Measurements from ENCODE around the gene PCDHA4. TPM values are rescaled to one million over a fixed set of nuclear protein-coding genes. Genes with fewer than 3 reads are reported as not detected.
A peak's percentile ranks its signal among the peaks of the same experiment; 100 is the strongest.
"Not testable (repeated sequence)": the region's sequence is repeated elsewhere in the genome, so short reads cannot be mapped to it uniquely, and the experiment has no call there.

PCDHA4 gene
- total and polyA plus RNA-seq, 8 donors: 0.53 to 3.1 (median 1.1) TPM

GRCh38 chr5:140795259-140795641 lies 11.6 kb upstream of the PCDHA4 start:
- no peak overlapping the region for H3K27ac ChIP-seq
- 15% methylated on average over 15 of the region's 15 CpGs for WGBS, 2 donors
- H3K4me3 ChIP-seq: no peak overlapping the region
- intact Hi-C loops (cut with DNase I): no loop called here
- H3K4me1 ChIP-seq: no peaks in the 10 kb centered on the region
- H3K27me3 ChIP-seq: peaks cover 0 to 6% (median 3%) of the 10 kb centered on the region in 4 donors
- no peak for DNase-seq
- H3K36me3 ChIP-seq: no peaks in the 10 kb centered on the region
- TF ChIP-seq CTCF (IDR thresholded peaks at IDR 0.05): peak in 1 of 4 donors; percentile 6
- H3K9me3 ChIP-seq: peaks cover 0 to 10% (median 3%) of the 10 kb centered on the region in 4 donors
- FAIRE-seq: no peak
- peak in 2 of 4 donors; percentile 34 to 50 for ATAC-seq

- intact Hi-C loops (cut with DNase I); H3K4me3 ChIP-seq; H3K4me1 ChIP-seq; H3K36me3 ChIP-seq; H3K27ac ChIP-seq; FAIRE-seq; H3K27me3 ChIP-seq; ATAC-seq: not testable (repeated sequence)
- H3K9me3 ChIP-seq: peaks cover 0 to 13% (median 3%) of the 10 kb centered on the region in 4 donors
- WGBS, 2 donors: 37 to 45% methylated on average over 72 of the region's 72 CpGs
- DNase-seq: peak in 1 of 6 donors; percentile 27
Measured at GRCh38 chr5:140796072-140796717, 10.7 kb upstream of the PCDHA4 start.

- H3K27me3 ChIP-seq: peaks cover 0 to 6% (median 3%) of the 10 kb centered on the region in 4 donors
- H3K4me3 ChIP-seq: no peak overlapping the region
- H3K27ac ChIP-seq: no peak overlapping the region
- FAIRE-seq: no peak
- 42 to 48% methylated on average over 39 of the region's 39 CpGs for WGBS, 2 donors
- no peaks in the 10 kb centered on the region for H3K4me1 ChIP-seq
- no peak for ATAC-seq
- intact Hi-C loops (cut with DNase I): no loop called here
- no peak for TF ChIP-seq CTCF (IDR thresholded peaks at IDR 0.05)
- H3K9me3 ChIP-seq: peaks cover 0 to 13% (median 3%) of the 10 kb centered on the region in 4 donors
- peak in 1 of 6 donors; percentile 40 for DNase-seq
- H3K36me3 ChIP-seq: no peaks in the 10 kb centered on the region
Measured at GRCh38 chr5:140796718-140797095, 10.2 kb upstream of the PCDHA4 start.

- intact Hi-C loops (cut with DNase I): no loop called here
- no peak for DNase-seq
- WGBS, 2 donors: 8 to 14% methylated on average over 29 of the region's 29 CpGs
- FAIRE-seq: no peak
- H3K4me1 ChIP-seq: no peaks in the 10 kb centered on the region
- peak within 1 kb of the TSS in 2 of 4 donors; percentile 26 to 31 for H3K4me3 ChIP-seq
- peaks cover 0 to 6% (median 0%) of the 10 kb centered on the region in 4 donors for H3K27me3 ChIP-seq
- peak in 3 of 4 donors; percentile 76 to 89 (median 81) for ATAC-seq
- no peaks in the 10 kb centered on the region for H3K36me3 ChIP-seq
- H3K9me3 ChIP-seq: peaks cover 0 to 8% (median 2%) of the 10 kb centered on the region in 4 donors
- no peak within 1 kb of the TSS for H3K27ac ChIP-seq
- no peak for TF ChIP-seq CTCF (IDR thresholded peaks at IDR 0.05)
Measured at GRCh38 chr5:140800816-140801493, 5.9 kb upstream of the PCDHA4 start, which contains the start of gene PCDHA3. Gene PCDHA3 (plus strand): TSS chr5:140801057.

GRCh38 chr5:140801494-140801841 lies 5.4 kb upstream of the PCDHA4 start:
- H3K9me3 ChIP-seq: peaks cover 0 to 8% (median 2%) of the 10 kb centered on the region in 4 donors

GRCh38 chr5:140802381-140802780 lies 4.5 kb upstream of the PCDHA4 start:
- H3K4me3 ChIP-seq; H3K27ac ChIP-seq; H3K9me3 ChIP-seq; ATAC-seq; FAIRE-seq; intact Hi-C loops (cut with DNase I); H3K4me1 ChIP-seq; H3K27me3 ChIP-seq; H3K36me3 ChIP-seq: not testable (repeated sequence)
- 34 to 36% methylated on average over 45 of the region's 45 CpGs for WGBS, 2 donors
- peak in 1 of 6 donors; percentile 51 for DNase-seq

More at GRCh38 chr5:140801494-140801841, 5.4 kb upstream of the PCDHA4 start:
- H3K36me3 ChIP-seq: no peaks in the 10 kb centered on the region
- peak in 1 of 6 donors; percentile 38 for DNase-seq
- intact Hi-C loops (cut with DNase I): no loop called here
- peak overlapping the region in 2 of 4 donors; percentile 26 to 31 for H3K4me3 ChIP-seq
- H3K27me3 ChIP-seq: peaks cover 0 to 6% (median 0%) of the 10 kb centered on the region in 4 donors
- TF ChIP-seq CTCF (IDR thresholded peaks at IDR 0.05): no peak
- WGBS, 2 donors: 7 to 8% methylated on average over 16 of the region's 16 CpGs
- no peak for FAIRE-seq
- no peaks in the 10 kb centered on the region for H3K4me1 ChIP-seq
- H3K27ac ChIP-seq: no peak overlapping the region
- ATAC-seq: peak in 3 of 4 donors; percentile 49 to 76 (median 58)

Measured in pancreas (tissue), 10 donors.